COLO668 (cell line): ENCODE results near the gene SEC22C.

Experiments used
- DNase-seq: peaks from one replicate; lab custom pipeline; 2025; ENCODE audit not compliant: unreplicated experiment; lab: John Stamatoyannopoulos, UW

SEC22C gene

DNA sequence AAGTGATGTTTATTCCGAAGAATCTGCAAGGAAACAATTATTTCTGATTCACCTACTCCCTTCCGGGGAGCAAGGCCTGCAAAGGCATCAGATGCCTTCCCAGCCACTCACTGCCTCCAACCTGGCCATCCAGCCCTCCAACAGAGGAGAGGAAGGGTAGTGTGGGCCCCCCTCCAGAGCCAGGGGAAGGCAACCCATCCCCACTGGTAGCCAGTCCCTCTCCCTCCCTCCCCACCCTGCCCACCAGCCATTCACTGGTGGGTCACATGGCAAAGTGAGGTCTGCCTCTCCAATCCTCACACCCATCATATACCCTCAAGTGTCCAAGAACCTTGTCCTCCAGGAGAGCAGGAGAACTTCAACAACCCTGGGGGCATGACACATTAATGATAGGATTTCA is 81.7 kb downstream of the SEC22C start:
- DNase-seq: no peak

DNA sequence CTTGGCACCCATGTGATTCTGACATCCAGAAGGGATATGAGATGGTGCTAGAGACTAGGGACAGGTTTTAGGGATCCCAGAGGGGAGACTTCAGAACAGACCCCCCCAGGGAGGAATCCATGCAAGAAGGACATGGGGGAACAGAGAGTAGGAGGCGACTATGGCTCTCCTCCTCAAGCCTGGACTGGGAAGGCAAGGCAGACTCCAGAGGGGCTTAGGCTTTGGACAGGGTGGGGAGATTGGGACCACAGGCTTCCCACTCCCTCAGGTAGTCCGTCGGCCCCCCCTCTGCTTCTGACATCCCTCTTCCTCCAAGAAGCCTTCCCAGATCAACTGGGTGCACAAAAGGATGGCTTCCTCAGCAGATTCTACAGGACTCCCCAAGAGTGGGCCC is 82.3 kb downstream of the SEC22C start:
- no peak for DNase-seq

DNA sequence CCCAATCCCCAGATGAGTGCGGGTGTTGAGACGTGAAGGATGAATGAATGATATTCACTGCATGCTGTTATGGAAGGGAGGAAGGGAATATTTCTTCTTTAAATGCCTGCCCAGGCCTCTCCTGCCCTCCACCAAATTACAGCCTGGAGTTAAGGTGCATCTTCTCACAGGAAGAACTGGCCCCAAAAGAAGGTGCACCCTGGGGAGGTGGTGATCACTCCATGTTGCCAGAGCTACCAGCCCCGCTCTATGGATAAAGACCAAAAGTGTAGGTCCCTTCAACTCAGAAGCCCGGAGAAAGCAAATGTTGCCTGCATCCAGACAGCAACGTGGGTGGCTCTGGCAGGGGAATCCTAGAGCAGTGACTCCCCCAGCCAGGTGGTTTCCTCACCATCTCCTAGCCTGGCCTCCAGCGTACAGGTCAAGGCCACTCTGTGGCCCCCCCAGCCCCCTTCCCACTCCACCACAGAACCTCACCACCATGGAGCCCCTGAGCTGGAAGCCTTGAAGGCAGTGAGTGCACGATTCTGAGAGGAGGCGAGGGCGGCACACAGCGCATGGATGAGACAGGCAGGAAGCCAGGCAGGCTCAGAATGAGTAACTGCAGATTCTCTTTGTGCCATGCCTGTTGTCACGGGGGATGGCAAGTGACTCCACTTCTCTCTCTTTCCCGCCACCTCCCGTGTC is 82.8 kb downstream of the SEC22C start:
- DNase-seq: no peak

DNA sequence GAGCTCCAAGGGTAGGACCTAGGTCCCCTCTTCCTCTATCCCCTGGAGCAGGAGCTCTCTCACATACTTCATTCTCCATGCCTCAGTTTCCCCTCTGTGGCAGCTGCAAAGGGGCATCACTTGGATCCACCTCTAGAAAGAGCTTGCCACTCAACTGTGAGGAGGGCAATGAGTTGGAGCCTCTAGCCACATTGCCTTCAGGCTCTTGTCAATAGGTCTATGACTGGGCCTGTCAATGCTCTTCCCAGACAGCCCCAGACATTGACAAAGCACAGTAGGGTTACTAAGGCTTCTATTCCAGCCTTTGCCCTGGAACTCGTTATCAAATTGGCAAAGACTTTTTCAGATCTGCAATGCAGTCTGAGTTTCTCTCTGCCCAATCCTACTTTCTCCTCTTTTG is 83.7 kb downstream of the SEC22C start:
- DNase-seq: no peak
